SH-SY5Y (cell line): ENCODE data around the gene CELA1.

Experiments
- GATA2 ChIP-seq: IDR thresholded peaks from 2 replicates; pipeline ENCODE4 v1.6.1; 2011; ENCODE audit warnings: mild to moderate bottlenecking, low read depth, low read length
- GATA3 ChIP-seq: IDR thresholded peaks from 2 replicates; pipeline ENCODE4 v1.6.1; 2011; ENCODE audit warnings: low read depth, mild to moderate bottlenecking, low read length, moderate library complexity

GRCh38 chr12:51359851-51360250 lies 13.4 kb upstream of the CELA1 start:
- TF ChIP-seq GATA3 (no peak), GATA2 (no peak)
